HG03139 (cell line): Measurements from ENCODE around the gene ST6GALNAC4.
A peak's percentile ranks its signal among the peaks of the same experiment; 100 is the strongest.

Experiments used
- ATAC-seq: cut with Tn5 transposase; IDR thresholded peaks from one replicate; pipeline ENCODE4 v1.9.1; 2021; ENCODE audit not compliant: unreplicated experiment

ST6GALNAC4 gene

DNA sequence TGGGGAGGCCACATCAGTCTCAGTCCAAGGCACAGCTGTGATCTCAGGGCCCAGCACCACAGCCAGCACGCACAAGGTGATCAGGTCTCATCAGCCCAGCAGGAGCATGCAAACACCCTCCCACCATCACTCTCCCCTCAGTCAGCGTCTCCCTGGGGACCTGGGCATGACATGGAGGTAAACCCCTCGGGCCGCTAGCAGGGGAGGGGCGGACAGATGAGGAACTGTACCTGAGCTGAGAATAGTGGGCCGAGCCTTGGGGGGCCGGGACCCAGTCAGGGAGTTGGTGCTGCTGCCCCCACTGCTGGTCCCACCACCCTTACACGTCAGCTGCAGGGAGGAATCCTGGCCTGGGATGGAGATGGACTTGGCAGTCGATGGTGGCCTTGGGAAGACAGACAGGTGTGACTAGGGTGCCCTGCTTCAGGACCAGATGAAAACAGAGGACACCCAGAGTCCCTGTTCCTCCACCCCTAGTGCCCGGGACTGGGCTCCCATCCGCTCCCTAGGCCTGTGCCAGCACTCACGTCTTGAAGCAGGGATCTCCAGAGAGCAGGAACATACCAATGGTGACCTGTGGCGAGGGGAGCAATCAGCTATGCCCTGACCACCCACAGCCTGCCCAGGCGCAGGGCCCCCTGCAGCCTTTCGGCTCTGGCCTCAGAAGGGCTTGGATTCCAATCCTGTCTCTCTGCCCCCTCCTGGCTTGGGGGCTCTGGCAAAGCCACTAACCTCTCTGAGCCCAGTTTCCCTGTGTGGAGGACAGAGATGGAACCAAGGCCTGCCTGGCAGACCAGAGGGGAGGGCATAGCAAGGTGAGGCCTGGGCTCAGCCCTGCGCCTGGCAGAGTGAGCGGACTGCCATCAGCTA, 31.2 kb upstream of the ST6GALNAC4 start:
- no peak for ATAC-seq

DNA sequence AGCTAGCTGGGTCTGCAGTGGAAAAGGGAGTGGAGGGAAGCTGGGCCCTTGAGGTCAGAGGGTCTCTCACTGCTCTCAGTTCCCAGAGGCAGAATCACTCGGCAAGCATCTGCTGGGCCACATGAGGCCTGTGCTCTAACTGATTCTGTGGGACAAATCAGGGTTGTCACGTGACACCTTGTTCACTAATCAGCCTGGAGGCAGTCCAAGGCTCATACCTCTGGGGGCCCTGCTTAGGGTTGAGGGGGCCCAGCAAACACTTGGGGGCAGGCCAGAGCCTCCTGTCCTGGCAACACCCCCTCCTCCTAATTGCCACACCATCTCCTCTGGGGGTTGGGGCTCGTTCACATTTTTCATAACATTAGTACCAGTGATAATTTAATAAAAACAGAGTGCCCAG, 29.9 kb upstream of the ST6GALNAC4 start:
- no peak for ATAC-seq

DNA sequence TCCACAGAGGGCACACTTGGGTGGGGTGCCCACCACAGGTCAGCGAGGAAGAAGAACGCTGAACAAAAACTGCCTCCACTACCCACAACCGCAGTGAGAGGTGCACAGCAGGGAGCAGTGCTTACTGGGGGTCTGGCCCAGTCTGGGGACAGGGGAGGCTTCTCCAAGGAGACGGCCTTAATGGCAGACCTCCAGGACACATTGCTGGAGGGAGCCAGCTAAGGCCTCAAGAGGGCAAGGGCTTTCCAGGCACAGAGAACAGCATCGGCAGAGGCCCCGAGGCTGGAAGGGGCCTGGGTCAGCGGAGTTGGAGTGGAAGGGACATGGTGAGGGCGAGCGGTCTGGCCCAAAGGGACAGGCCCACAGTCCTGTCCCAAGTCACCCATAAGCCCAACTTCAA, 29.1 kb upstream of the ST6GALNAC4 start:
- ATAC-seq = no peak

DNA sequence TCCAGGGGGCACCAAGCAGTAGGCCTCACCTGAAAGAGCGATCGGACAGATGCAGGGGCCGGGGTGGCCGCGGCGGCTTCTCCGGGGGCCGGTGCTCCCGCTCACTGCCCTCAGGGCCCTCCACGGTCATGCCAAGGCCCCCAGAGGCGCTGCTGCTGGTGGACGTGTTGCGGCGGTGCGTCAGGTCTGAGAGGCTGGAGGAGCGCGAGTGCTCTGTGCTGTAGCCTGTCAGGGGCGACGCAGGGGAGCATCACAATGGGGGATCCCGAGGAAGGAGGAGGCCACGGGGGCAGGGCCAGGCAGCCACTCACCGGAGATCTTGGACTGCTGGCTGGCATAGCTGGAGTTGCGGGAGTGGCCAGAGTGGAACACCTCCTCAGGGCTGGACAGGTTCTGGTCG, 28.5 kb upstream of the ST6GALNAC4 start:
- no peak for ATAC-seq

DNA sequence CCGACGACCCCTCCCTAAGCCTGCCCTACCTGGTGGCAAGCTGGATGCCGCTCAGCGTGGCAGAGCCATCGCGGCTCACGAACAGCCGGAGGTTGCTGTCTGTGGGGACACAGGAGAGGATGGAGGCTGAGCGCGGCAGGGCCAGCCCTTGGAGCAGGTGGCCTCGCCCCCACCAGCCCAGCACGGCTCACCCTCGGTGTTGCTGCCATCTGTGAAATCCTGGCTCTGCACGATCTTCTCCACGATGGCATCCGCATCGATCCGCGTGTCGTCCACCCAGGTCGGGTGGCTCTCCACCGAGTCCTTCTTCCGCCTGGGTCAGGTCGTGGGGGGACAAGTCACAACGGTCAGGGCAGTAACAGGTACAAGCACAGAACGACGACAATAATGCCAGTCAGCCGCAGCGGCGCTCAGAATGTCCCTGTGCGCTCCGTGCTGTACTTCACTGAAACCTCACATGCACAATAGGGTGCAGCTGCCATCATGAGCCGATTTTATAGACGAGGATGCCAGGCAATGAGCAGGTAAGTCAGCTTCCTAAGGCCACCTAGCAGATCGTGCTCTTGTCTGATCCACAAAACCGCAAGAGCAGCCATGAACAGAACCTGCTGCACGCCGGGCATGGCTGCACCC, 27.9 kb upstream of the ST6GALNAC4 start:
- ATAC-seq = no peak

DNA sequence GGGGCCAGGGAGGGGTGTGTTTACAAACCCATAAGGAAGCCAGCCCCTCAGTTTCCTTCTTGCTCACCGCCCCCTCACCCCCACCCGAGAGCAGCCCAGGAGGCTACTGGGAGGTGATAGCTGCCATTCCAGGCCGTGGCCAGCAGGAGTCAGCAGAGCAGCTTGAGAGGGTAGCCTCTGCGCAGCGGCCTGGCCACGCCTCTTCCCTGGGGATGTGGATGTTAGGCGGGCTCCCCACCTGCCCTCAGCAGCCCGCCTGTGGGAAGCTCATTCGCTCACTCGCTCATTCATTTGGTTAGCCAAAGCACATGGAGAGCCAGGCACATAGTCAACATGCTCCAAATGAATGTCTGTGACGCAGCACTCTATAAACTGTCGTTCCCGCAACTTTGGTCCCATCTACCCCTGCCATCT, 26.9 kb upstream of the ST6GALNAC4 start:
- no peak for ATAC-seq

DNA sequence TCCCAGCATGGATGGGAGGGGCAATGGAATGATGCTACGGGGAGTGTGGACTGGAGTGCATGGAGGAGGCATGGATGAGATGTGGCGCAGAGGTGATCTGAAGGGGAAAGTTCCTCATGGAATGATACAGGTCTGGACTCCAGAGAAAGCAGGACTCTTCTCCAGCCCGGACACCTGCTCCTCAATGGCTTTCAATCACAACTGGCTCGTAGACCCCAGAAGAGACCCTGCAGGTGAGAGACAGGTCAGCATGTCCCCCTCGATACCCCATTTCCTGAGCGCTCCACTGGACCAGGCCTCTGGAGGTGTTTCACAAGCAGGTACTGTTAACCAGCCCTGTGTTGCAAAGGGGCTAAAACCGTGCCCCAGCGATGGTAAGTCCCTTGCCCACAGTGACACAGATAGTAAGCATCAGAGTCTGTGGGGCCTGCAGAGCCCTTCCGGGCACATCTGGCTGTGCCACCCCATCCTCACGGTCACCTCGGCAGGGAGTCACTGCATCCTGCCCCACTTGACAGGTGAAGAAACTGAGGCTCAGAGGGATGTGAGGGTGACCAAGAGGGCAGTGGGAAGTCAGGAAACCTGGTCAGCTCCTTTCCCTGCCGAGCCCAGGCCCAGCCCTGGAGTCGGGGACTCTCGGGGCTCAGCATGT, 26.3 kb upstream of the ST6GALNAC4 start:
- ATAC-seq = no peak

DNA sequence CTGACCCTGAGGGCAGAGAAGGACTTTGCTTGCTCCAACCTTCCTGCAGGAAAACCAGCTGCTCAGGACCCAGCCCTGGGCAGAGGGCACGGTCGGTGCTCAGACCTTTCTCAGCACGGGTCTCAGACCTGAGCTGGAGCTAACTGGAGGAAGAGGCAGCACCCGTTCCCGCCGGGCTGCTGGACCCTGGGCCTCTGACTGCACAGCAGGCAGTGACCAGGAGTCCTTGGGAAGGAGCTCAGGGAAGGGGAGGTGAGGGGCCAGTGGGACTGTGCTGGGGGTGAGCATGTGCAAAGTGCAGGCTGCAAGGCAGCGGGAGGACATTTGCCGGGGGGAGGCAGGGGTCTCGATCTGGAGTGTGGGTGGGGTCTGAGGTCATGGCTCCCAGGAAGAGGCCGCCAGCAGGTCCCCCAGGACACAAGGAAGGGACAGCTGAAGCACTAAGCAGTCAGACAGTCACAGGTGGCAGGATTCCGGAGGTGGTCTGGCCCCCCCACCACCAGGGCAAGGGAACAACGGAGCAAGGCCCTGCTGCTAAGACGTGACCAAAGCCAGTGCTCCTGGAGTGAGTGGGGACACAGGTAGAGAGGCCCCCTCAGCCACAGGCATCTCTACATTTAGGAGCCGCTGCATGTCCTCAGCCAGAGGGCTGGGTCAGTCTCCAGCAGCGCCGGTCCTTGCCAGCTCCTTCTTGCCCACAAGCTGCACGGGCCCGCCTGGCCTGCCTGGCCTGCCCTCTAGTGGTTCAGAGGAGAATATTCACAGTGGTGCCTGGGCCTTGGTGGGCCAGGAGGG, 25.6 kb upstream of the ST6GALNAC4 start:
- no peak for ATAC-seq

DNA sequence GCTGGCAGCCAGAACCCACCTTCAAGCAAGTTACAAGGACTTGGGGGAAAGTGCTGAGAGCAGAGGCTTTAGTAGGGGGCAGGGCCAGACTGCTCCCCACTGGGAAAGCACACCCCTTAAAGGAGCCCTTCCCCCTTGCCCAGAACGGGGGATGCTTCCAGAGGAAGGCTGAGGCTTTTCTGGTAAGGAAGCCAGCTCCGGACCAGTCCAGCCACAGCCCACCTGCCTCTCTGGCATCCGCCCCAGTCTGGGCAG, 25.0 kb upstream of the ST6GALNAC4 start:
- ATAC-seq = no peak

DNA sequence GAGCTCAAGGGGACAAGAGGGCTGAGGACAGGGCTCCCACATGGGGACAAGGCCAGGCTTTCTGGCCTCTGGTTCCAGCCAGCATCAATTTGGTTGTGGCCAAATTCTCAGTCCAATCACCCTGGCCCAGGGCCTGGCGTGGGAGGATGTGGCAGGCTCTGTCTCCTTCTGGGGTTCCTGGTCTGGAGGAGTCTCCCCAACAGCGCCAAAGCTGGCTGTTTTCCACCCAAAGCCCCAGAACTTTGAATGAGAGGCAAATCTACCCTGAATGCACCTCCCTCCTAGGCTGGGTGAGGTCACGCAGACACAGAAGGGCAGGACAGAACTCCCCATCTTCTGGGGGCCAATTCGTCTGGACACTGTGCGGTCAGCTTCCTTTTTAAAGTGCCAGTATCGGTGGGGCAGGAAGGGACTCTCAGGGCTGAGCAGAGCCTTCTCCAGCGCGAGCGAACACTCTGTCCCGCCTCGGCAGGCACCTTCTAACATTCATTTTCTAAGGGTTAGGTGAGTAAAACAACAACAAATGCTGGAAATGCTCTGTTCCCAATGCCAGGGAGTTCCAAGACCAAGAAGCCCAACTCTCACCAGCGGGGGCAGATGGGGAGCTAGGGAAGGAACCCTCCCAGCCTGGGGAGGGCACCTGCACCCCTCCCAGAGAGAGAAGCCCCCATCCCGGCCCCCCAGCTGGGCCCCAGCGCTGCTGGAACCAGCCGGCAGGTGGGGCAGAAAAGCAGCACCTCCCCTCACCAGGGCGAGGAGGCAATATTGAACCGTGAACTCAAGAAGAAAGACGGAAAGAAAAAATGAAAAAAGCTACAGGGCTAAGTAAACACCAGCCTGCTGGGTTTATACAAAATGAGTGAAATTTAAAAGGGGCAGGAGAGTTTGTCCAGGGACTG, 24.5 kb upstream of the ST6GALNAC4 start:
- ATAC-seq = no peak

DNA sequence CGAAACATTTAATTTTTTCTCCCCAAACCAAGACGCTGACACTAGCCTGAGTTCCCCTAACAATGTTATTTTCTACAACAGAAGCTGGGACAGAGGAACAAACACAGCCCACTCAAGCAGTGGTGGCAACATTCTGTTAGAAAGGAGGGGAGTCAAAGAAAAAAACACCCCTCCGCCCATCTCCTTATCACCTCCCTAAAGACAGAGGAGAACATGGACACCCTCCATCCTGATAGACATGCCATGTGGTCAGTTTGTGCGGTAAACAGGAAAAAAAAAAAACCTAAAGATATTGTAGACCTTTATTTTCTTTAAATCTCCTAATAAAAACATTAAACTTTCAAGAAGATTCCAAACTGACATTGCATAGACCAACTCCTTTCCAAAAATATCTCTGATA, 23.8 kb upstream of the ST6GALNAC4 start:
- no peak for ATAC-seq

DNA sequence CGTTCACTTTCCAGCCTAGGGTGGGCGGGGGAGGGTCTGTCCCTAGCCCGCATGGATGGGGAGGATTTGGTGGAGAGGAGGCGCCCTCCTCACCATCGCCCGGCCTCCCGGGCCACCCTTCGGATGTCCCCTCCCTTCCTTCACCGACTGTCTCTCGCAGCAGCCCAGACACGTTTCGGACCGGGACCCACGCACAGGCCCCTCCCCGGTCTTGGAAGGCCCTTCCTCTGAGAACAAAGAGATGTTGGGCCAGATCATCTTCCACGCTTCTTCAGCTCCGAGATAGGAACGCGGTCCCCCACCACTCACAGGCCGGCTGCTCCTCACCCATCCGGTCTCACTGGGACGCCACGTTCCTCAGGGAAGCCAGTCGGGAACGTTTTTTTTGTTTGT, 21.5 kb upstream of the ST6GALNAC4 start:
- ATAC-seq = no peak

DNA sequence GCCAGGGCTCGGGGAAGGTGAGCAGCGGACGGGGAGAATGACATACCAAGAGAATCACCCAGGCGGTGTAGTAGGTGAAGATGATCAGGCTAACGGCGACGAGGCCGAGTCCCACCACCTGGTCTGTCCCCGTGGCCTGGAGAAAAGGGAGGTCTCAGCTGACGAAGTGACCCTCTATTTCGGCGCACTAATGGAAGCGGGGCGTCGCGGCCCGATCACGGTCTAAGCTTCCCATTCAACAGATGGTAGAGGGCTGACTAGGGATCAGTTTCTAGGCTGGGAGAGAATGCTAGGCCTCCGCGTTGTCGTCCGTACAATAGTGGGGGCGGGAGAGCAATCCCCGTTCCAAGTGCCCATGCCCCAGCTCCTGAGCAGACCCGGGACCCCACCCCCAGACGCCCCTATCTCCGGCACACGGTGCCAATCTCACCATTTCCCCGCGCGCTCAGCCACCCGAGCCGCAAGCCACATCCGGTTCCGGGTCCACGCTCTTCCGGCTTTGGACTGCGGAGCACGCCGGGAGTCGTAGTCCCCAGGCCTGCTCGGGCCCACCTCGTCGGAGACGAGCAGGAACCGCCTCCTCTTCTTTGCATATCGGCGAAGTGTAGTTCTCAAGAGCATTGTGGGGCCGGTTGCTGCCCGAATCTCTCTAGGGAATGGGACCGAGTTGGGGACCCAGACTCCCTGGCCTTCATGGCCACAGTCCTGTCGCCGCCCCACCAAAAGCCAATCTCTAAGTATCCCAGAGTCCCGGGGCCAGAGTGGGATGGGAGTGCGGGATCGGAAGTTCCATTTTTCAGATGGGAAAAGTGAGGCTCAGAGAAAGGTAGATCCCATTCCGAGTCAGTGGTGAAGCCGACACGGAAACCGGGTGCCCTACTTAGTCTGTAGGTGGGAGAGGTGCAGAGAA, 20.8 kb upstream of the ST6GALNAC4 start, which contains the start of gene DPM2:
Gene DPM2, minus strand, starts transcription at position 467 of the 910 bp plus-strand sequence. Its CDS starts 34 bp downstream, at position 433.
- ATAC-seq = peak; percentile 85

DNA sequence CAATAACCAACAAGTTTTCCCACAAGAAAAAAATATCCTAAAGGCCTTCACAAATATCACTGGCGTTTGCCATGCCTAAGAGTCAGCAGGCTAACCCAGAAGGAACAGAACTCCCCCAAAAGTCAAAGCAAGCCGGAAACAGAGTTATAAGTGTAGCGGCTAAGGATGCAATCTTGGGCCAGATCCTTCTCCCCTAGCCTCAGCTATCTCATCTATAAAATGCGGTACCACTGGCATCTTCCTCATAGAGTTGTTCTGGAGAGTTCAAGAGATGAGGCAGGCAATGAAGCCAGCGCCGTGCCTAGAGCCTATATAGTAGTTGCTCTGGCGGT, 20.2 kb upstream of the ST6GALNAC4 start:
- no peak for ATAC-seq

DNA sequence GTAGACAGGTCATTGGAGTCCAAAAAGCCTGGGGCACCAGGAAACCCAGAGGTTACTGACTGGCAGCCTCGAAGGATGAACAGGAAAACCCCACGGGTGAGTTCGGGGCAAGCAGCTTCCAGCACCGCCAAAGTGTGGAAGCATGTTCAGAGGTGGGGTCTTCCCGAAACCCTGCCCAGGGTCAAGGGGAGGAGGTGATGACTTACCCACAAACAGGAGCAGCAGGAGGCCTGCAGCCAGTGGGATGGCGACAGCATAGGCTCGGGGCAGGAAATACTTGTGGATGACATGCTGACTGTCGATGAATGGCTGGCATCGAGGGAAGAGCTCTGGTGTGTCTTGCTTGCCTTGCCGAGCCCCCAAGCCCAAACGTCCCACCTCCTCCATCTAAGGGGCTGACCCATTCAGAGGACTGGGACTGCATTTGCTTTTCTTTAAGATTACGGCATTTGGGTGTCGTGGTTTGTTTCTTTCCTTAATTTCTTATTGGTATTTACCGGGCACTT, 19.6 kb upstream of the ST6GALNAC4 start:
- no peak for ATAC-seq

DNA sequence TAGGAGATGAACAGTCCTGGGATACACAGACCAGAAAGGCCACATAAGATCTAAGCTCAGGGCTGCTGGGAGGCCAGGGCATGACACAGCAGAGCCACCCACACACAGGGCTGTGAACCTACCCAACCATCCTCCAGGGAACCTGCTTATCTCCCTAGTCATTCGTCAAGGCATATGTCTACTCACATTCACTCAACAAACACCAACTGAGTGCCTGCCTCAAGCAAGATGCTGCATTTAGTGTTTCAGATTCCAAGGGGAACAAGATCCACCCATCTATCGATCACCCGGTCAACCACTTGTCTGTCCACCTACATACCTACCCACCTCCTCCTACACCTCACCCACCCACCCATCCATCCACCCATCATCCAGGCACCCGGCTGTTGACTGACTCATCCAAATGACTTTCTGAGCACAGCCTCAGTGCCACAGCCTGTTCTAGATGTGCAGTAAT, 19.0 kb upstream of the ST6GALNAC4 start:
- ATAC-seq = no peak

DNA sequence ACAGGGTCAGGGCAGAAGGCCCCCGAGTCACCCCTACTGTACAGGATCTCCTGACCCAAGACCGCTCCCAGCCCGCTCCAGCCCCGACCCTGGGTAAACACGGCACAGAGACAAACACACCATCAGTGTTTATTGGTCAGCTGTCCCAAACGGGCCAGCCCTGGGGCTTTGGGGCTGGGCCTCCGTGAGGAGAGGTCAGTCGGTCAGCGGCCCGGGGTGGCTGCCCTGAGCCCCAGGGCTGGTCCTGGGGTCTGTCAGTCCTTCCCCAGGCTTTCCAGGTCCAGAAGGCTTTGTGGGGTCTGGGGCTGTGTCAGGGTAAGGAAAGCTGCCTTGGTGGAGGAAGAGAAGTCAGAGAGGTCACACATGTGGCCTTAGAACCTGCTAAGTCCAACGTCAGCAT, 18.1 kb upstream of the ST6GALNAC4 start:
- no peak for ATAC-seq

DNA sequence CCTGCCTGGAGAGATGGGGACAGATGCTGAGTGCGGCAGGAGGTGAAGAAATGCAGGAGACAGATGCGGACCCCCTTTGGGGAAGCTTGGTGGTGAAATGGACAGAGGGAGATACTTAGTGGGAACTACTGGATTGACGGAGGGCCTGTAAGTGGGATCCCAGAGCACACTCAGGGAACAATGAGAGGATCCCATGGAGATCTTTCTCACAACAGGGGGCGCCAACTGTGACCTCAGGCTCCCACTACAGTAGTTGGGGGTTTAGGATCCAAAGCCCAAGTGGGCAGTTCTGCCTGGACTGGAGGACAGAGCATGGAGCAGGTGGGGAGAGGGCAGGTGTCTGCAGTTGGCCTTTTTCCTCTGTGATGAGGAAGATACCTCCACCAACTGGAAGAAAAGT, 17.4 kb upstream of the ST6GALNAC4 start:
- no peak for ATAC-seq
